GM12878 (cell line): Measurements from ENCODE around the gene CPEB3. TPM values are rescaled to one million over a fixed set of nuclear protein-coding genes. Genes with fewer than 3 reads are reported as not detected.

ENCODE experiments used
- ATAC-seq: fragments of 200-7000 bp; cut with Tn5 transposase; 3 replicates; pipeline ENCODE4 v1.9.1; 2020; ENCODE audit warnings: mild to moderate bottlenecking, moderate library complexity
- BruUV-seq: library from RNA; stranded (reverse); fragments of 400-500 nt; replicated peaks from 2 replicates; lab custom pipeline; 2021; lab: Mats Ljungman, UMichigan
- CTCF ChIA-PET: fragments of 300-600 bp; sonication (Branson Sonifier 250); formaldehyde crosslinking; extraction: SDS; loops from one replicate; lab custom pipeline; 2021; ENCODE audit warnings: inconsistent platforms; lab: Yijun Ruan, JAX
- POLR2A ChIA-PET: fragments of 350-600 bp; formaldehyde crosslinking; extraction: SDS; loops from one replicate; lab custom pipeline; 2021; ENCODE audit warnings: inconsistent platforms; lab: Charles Lee
- RAD21 ChIA-PET: fragments of 300-600 bp; sonication (Branson Sonifier 250); formaldehyde crosslinking; loops from one replicate; lab custom pipeline; 2023; ENCODE audit warnings: antibody characterized with exemption; ENCODE audit not compliant: unreplicated experiment; lab: Charles Lee
- SMC1A ChIA-PET: fragments of 300-600 bp; sonication (Branson Sonifier 250); formaldehyde crosslinking; loops from one replicate; lab custom pipeline; 2023; ENCODE audit not compliant: unreplicated experiment, uncharacterized antibody; lab: Charles Lee
- DNase-seq: peaks from one replicate; pipeline ENCODE4 v3.0.0-alpha.2; 2011; ENCODE audit warnings: low read depth, low spot score
- FAIRE-seq: peaks from 3 replicates; lab custom pipeline; 2011; peaks lifted over from hg19 to GRCh38; lab: Jason Lieb, UNC
- H2AFZ ChIP-seq: 2 replicates; pipeline ENCODE4 v1.6.0; 2011; ENCODE audit warnings: low read depth, low read length, control low read depth; ENCODE audit not compliant: control insufficient read depth
- H3K27ac ChIP-seq: 2 replicates; pipeline ENCODE4 v1.5.1; 2011; ENCODE audit warnings: control low read depth; ENCODE audit not compliant: control insufficient read depth, insufficient read depth
- H3K27me3 ChIP-seq, 2 experiments: replicated peaks in 1 of 2; 2 replicates each; pipeline versions ENCODE4 v1.6.0 to v1.6.1; 2011; ENCODE audit warnings: low read length in 1 of 2; ENCODE audit not compliant: control insufficient read depth in 2 of 2, insufficient read depth in 2 of 2
- H3K36me3 ChIP-seq, 2 experiments: 2 replicates each; pipeline ENCODE4 v1.5.1; 2011; ENCODE audit warnings: low read length in 1 of 2; ENCODE audit not compliant: control insufficient read depth in 2 of 2, insufficient read depth in 2 of 2
- H3K4me1 ChIP-seq: 2 replicates; pipeline ENCODE4 v1.6.1; 2011; ENCODE audit warnings: mild to moderate bottlenecking, low read length, moderate library complexity, mixed read lengths; ENCODE audit not compliant: control insufficient read depth, insufficient read depth
- H3K4me2 ChIP-seq: 2 replicates; pipeline ENCODE4 v1.6.0; 2011; ENCODE audit warnings: control low read depth; ENCODE audit not compliant: control insufficient read depth, insufficient read depth
- H3K4me3 ChIP-seq: fragments of 200-600 bp; sonication (generic); 2 replicates; pipeline ENCODE4 v1.5.1; 2016
- H3K79me2 ChIP-seq: 2 replicates; pipeline ENCODE4 v1.6.0; 2011; ENCODE audit warnings: low read length; ENCODE audit not compliant: control insufficient read depth, insufficient read depth
- H3K9ac ChIP-seq: 2 replicates; pipeline ENCODE4 v1.8.0; 2011; ENCODE audit warnings: low read length, control low read depth, mixed read lengths; ENCODE audit not compliant: control insufficient read depth, insufficient read depth
- H3K9me3 ChIP-seq: replicated peaks from 3 replicates; pipeline ENCODE4 v1.5.1; 2011; ENCODE audit warnings: mild to moderate bottlenecking, low read length; ENCODE audit not compliant: control insufficient read depth, insufficient read depth
- H4K20me1 ChIP-seq: 2 replicates; pipeline ENCODE4 v1.6.0; 2011; ENCODE audit not compliant: control insufficient read depth, insufficient read depth
- CUX1 ChIP-seq: IDR thresholded peaks from 2 replicates; pipeline ENCODE4 v1.6.1; 2012; ENCODE audit warnings: improper control_type of control experiment, low read depth, low read length; ENCODE audit not compliant: insufficient replicate concordance
- MLLT1 ChIP-seq: fragments of 450-650 bp; IDR thresholded peaks from 2 replicates; pipeline ENCODE4 v1.6.1; 2016; ENCODE audit warnings: mild to moderate bottlenecking
- NFXL1 ChIP-seq: fragments of 450-650 bp; IDR thresholded peaks from 2 replicates; pipeline ENCODE4 v1.6.1; 2017; ENCODE audit warnings: antibody characterized with exemption, mild to moderate bottlenecking, borderline replicate concordance
- NFYA ChIP-seq: IDR thresholded peaks from 2 replicates; pipeline ENCODE4 v1.6.1; 2011; ENCODE audit warnings: low read depth, mild to moderate bottlenecking, low read length, improper control_type of control experiment, borderline replicate concordance
- NRF1 ChIP-seq: conservative IDR thresholded peaks from 2 replicates; pipeline ENCODE4 v1.6.1; 2011; ENCODE audit warnings: mild to moderate bottlenecking, low read depth, low read length, improper control_type of control experiment
- PKNOX1 ChIP-seq: fragments of 450-650 bp; IDR thresholded peaks from 2 replicates; pipeline ENCODE4 v1.6.1; 2016; ENCODE audit warnings: mild to moderate bottlenecking
- STAT3 ChIP-seq: IDR thresholded peaks from 2 replicates; pipeline ENCODE4 v1.6.1; 2011; ENCODE audit warnings: low read depth, low read length, improper control_type of control experiment
- ZBTB11 ChIP-seq: fragments of 450-650 bp; formaldehyde crosslinking; IDR thresholded peaks from 2 replicates; pipeline ENCODE4 v1.5.0; 2022; ENCODE audit warnings: mild to moderate bottlenecking, missing genetic modification characterization
- ZNF274 ChIP-seq: IDR thresholded peaks from one replicate; pipeline ENCODE4 v1.8.0; 2011; ENCODE audit not compliant: insufficient read length, insufficient read depth
- WGBS: methylation state at CpG from one replicate; pipeline ENCODE4 v1.1.6; 2016; ENCODE audit warnings: low lambda C conversion rate; ENCODE audit not compliant: insufficient replicate concordance, insufficient coverage; ENCODE audit errors: missing lambda C conversion rate; 5-methylcytosine and 5-hydroxymethylcytosine counted together
- in situ Hi-C: fragments of 300-500 bp; cut with MboI; formaldehyde crosslinking; loops from 9 replicates; pipeline ENCODE4 v1.14.3; 2018; ENCODE audit warnings: mixed read lengths
- intact Hi-C: fragments of 100-400 bp; cut with micrococcal nuclease; formaldehyde crosslinking; loops from one replicate; pipeline ENCODE4 v1.14.2; 2022; ENCODE audit not compliant: unreplicated experiment
- polyA plus RNA-seq, 11 experiments: library from polyadenylated mRNA; depleted of rRNA in 4 of 11; unstranded in 6 of 11; stranded (reverse) in 5 of 11; fragments of >200 nt; fragmentation: Nextera tagmentation in 4 of 11; fragmentation: Illumina TruSeq in 1 of 11; extraction: Ambion mirVana in 4 of 11; extraction: Trizol in 1 of 11; gene quantifications; 1 replicate in 1 of 11; 2 replicates in 10 of 11; pipeline versions ENCODE4 v1.2.1 to v1.2.3, GENCODE V29; 2011 to 2016; ENCODE audit warnings: inconsistent platforms in 2 of 11, missing spikeins in 2 of 11, low read depth in 1 of 11
- total RNA-seq, 4 experiments: library from RNA; depleted of rRNA in 3 of 4; stranded (reverse); fragments of >200 nt in 3 of 4; fragmentation: Illumina TruSeq in 1 of 4; extraction: Trizol in 1 of 4; gene quantifications; 2 replicates each; pipeline versions ENCODE4 v1.2.1 to v1.2.3, GENCODE V29; 2013 to 2021

Gene CPEB3
- total and polyA plus RNA-seq, 10 of the 15 experiments (the other 5 are each of a cell fraction or from before 2014, with no cell fraction given): 0.50 to 2.3 (median 1.2) TPM

GRCh38 chr10:92222603-92223262, 68.1 kb downstream of the CPEB3 start (continued):
- no peak for TF ChIP-seq NRF1
- TF ChIP-seq, all 136 proteins: peak for 0

- intact Hi-C loops (no loop called here), in situ Hi-C loops (no loop called here)
- no peak for TF ChIP-seq ZBTB11 (CRISPR knock-in tag)
- TF ChIP-seq ZNF274: no peak
- TF ChIP-seq NFXL1: no peak
- no peak for TF ChIP-seq MLLT1
- no peak for TF ChIP-seq CUX1
- TF ChIP-seq PKNOX1: no peak
- TF ChIP-seq NFYA: no peak
- no peak for TF ChIP-seq STAT3
These were observed 71.3 kb downstream of the CPEB3 start for GRCh38 chr10:92219559-92219958.

More at GRCh38 chr10:92219559-92219958, 71.3 kb downstream of the CPEB3 start:
- no peak overlapping the region for H2AFZ ChIP-seq
- SMC1A ChIA-PET: interaction anchor here (0.7 to 2.9 kb wide), 7 partner anchors 9 to 132 kb away, joined by 3 to 7 read pairs (median 4); no protein-coding TSS in a partner anchor
- CTCF ChIA-PET: interaction anchor here (0.9 to 1.3 kb wide), 4 partner anchors 11 to 71 kb away, joined by 3 to 6 read pairs (median 3); partner anchors contain the start of genes CPEB3 and MARCHF5
- no peak overlapping the region for H3K9ac ChIP-seq
- H3K27ac ChIP-seq: no peak overlapping the region
- H3K36me3 ChIP-seq: no peaks in the 10 kb centered on the region
- H3K4me3 ChIP-seq: no peak overlapping the region
- no peaks in the 10 kb centered on the region; the same call in 1 of the 2 replicates for H3K4me1 ChIP-seq
- BruUV-seq: no TSS peak
- no peak for DNase-seq
- RAD21 ChIA-PET: interaction anchor here (0.9 to 1.6 kb wide), 2 partner anchors 128 to 132 kb away, joined by 4 read pairs; no protein-coding TSS in a partner anchor
- H3K79me2 ChIP-seq: no peaks in the 10 kb centered on the region
- FAIRE-seq: no peak
- no peak for ATAC-seq
- no peaks in the 10 kb centered on the region for H3K27me3 ChIP-seq
- 94% methylated on average over 6 of the region's 6 CpGs for WGBS
- no peak overlapping the region for H3K4me2 ChIP-seq
- POLR2A ChIA-PET: interaction anchor here (0.8 kb wide), 1 partner anchor 119 kb away, joined by 3 read pairs; no protein-coding TSS in a partner anchor
- H4K20me1 ChIP-seq: no peaks in the 10 kb centered on the region
- H3K9me3 ChIP-seq: no peaks in the 10 kb centered on the region
